ENCODE data around the gene CDK19.

The CDK19 gene

DNA sequence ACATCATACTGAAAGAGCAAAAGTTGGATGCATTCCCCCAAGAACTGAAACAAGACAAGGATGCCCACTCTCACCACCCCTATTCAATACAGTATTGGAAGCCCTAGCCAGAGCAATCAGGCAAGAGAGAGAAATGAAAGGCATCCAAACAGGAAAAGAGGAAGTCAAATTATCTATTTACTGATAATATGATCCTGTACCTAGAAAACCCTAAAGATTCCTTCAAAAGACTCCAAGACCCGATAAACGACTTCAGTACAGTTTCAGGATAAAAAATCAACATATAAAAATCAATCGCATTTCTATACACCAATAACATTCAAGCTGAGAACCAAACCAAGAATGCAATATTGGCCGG is 14.5 kb downstream of the CDK19 start (continued):
- TF ChIP-seq, protein P1, sequence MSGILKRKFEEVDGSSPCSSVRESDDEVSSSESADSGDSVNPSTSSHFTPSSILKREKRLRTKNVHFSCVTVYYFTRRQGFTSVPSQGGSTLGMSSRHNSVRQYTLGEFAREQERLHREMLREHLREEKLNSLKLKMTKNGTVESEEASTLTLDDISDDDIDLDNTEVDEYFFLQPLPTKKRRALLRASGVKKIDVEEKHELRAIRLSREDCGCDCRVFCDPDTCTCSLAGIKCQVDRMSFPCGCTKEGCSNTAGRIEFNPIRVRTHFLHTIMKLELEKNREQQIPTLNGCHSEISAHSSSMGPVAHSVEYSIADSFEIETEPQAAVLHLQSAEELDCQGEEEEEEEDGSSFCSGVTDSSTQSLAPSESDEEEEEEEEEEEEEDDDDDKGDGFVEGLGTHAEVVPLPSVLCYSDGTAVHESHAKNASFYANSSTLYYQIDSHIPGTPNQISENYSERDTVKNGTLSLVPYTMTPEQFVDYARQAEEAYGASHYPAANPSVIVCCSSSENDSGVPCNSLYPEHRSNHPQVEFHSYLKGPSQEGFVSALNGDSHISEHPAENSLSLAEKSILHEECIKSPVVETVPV (CRISPR knock-in tag; IDR thresholded peaks at IDR 0.05) = no peak
- TF ChIP-seq, protein P2, sequence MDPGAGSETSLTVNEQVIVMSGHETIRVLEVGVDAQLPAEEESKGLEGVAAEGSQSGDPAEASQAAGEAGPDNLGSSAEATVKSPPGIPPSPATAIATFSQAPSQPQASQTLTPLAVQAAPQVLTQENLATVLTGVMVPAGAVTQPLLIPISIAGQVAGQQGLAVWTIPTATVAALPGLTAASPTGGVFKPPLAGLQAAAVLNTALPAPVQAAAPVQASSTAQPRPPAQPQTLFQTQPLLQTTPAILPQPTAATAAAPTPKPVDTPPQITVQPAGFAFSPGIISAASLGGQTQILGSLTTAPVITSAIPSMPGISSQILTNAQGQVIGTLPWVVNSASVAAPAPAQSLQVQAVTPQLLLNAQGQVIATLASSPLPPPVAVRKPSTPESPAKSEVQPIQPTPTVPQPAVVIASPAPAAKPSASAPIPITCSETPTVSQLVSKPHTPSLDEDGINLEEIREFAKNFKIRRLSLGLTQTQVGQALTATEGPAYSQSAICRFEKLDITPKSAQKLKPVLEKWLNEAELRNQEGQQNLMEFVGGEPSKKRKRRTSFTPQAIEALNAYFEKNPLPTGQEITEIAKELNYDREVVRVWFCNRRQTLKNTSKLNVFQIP (CRISPR knock-in tag; IDR thresholded peaks at IDR 0.05; ENCODE audit: borderline replicate concordance, low read depth) = no peak
- no peak for TF ChIP-seq CSDC2 (CRISPR knock-in tag; IDR thresholded peaks at IDR 0.05)
- no peak for TF ChIP-seq GLIS3 (CRISPR knock-in tag; IDR thresholded peaks at IDR 0.05)
- TF ChIP-seq ZNF565 (CRISPR knock-in tag; conservative IDR thresholded peaks at IDR 0.05; ENCODE audit: low read depth) = no peak
- no peak for TF ChIP-seq TOX (CRISPR knock-in tag; IDR thresholded peaks at IDR 0.05; ENCODE audit: borderline replicate concordance)
- no peak for TF ChIP-seq ZNF8 (CRISPR knock-in tag; IDR thresholded peaks at IDR 0.05)
- no peak for TF ChIP-seq SNAI2 (CRISPR knock-in tag; IDR thresholded peaks at IDR 0.05)
- no peak for TF ChIP-seq ZFP30 (CRISPR knock-in tag; IDR thresholded peaks at IDR 0.05)
- no peak for TF ChIP-seq ESRRG (CRISPR knock-in tag; IDR thresholded peaks at IDR 0.05)

DNA sequence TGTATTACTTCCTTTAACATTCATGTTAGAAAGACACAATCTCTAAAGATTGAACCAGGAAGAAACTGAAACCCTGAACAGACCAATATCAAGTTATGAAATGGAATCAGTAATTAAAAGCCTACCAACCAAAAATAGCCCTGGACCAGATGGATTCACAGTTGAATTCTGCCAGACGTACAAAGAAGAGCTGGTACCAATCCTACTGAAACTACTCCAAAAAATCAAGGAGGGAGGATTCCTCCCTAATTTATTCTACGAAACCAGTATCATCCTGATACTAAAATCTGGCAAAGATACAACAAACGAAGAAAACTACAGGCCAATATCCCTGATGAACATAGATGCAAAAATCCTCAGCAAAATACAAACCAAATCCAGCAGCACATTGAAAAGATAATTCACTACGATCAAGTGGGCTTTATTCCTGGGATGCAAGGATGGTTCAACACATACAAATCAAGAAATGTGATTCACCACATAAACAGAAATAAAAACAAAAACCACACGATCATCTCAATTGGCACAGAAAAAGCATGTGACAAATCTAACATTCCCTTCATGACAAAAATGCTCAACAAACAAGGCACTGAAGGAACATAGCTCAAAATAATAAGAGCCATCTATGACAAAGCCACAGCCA is 15.0 kb downstream of the CDK19 start:
- ATAC-seq = no peak
- TF ChIP-seq ISL1 (CRISPR knock-in tag; IDR thresholded peaks at IDR 0.05) (no peak), CSDC2 (CRISPR knock-in tag; IDR thresholded peaks at IDR 0.05) (no peak), ZNF8 (CRISPR knock-in tag; IDR thresholded peaks at IDR 0.05) (no peak), PPARA (CRISPR knock-in tag; IDR thresholded peaks at IDR 0.05; ENCODE audit: borderline replicate concordance) (no peak), ARNTL (CRISPR knock-in tag; IDR thresholded peaks at IDR 0.05; ENCODE audit: borderline replicate concordance, low read depth) (no peak), ESRRG (CRISPR knock-in tag; IDR thresholded peaks at IDR 0.05) (no peak), ZFP30 (CRISPR knock-in tag; IDR thresholded peaks at IDR 0.05) (no peak), ZNF565 (CRISPR knock-in tag; conservative IDR thresholded peaks at IDR 0.05; ENCODE audit: low read depth) (no peak), BACH2 (CRISPR knock-in tag; IDR thresholded peaks at IDR 0.05; ENCODE audit: borderline replicate concordance) (no peak), TOX (CRISPR knock-in tag; IDR thresholded peaks at IDR 0.05; ENCODE audit: borderline replicate concordance) (no peak), RARB (CRISPR knock-in tag; IDR thresholded peaks at IDR 0.05) (no peak), TCF4 (CRISPR knock-in tag; IDR thresholded peaks at IDR 0.05; ENCODE audit: borderline replicate concordance) (no peak), ZNF70 (CRISPR knock-in tag; IDR thresholded peaks at IDR 0.05) (no peak), OSR1 (CRISPR knock-in tag; IDR thresholded peaks at IDR 0.05) (no peak)
- TF ChIP-seq, protein P3, sequence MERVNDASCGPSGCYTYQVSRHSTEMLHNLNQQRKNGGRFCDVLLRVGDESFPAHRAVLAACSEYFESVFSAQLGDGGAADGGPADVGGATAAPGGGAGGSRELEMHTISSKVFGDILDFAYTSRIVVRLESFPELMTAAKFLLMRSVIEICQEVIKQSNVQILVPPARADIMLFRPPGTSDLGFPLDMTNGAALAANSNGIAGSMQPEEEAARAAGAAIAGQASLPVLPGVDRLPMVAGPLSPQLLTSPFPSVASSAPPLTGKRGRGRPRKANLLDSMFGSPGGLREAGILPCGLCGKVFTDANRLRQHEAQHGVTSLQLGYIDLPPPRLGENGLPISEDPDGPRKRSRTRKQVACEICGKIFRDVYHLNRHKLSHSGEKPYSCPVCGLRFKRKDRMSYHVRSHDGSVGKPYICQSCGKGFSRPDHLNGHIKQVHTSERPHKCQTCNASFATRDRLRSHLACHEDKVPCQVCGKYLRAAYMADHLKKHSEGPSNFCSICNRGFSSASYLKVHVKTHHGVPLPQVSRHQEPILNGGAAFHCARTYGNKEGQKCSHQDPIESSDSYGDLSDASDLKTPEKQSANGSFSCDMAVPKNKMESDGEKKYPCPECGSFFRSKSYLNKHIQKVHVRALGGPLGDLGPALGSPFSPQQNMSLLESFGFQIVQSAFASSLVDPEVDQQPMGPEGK (CRISPR knock-in tag; IDR thresholded peaks at IDR 0.05; ENCODE audit: borderline replicate concordance) = no peak
- TF ChIP-seq, protein P4, sequence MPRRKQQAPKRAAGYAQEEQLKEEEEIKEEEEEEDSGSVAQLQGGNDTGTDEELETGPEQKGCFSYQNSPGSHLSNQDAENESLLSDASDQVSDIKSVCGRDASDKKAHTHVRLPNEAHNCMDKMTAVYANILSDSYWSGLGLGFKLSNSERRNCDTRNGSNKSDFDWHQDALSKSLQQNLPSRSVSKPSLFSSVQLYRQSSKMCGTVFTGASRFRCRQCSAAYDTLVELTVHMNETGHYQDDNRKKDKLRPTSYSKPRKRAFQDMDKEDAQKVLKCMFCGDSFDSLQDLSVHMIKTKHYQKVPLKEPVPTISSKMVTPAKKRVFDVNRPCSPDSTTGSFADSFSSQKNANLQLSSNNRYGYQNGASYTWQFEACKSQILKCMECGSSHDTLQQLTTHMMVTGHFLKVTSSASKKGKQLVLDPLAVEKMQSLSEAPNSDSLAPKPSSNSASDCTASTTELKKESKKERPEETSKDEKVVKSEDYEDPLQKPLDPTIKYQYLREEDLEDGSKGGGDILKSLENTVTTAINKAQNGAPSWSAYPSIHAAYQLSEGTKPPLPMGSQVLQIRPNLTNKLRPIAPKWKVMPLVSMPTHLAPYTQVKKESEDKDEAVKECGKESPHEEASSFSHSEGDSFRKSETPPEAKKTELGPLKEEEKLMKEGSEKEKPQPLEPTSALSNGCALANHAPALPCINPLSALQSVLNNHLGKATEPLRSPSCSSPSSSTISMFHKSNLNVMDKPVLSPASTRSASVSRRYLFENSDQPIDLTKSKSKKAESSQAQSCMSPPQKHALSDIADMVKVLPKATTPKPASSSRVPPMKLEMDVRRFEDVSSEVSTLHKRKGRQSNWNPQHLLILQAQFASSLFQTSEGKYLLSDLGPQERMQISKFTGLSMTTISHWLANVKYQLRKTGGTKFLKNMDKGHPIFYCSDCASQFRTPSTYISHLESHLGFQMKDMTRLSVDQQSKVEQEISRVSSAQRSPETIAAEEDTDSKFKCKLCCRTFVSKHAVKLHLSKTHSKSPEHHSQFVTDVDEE (CRISPR knock-in tag; IDR thresholded peaks at IDR 0.05) = no peak
- TF ChIP-seq, protein P5, sequence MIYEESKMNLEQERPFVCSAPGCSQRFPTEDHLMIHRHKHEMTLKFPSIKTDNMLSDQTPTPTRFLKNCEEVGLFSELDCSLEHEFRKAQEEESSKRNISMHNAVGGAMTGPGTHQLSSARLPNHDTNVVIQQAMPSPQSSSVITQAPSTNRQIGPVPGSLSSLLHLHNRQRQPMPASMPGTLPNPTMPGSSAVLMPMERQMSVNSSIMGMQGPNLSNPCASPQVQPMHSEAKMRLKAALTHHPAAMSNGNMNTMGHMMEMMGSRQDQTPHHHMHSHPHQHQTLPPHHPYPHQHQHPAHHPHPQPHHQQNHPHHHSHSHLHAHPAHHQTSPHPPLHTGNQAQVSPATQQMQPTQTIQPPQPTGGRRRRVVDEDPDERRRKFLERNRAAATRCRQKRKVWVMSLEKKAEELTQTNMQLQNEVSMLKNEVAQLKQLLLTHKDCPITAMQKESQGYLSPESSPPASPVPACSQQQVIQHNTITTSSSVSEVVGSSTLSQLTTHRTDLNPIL (CRISPR knock-in tag; IDR thresholded peaks at IDR 0.05; ENCODE audit: low read depth) = no peak
- TF ChIP-seq, protein P2 (CRISPR knock-in tag; IDR thresholded peaks at IDR 0.05; ENCODE audit: borderline replicate concordance, low read depth) = no peak
